Cardiac fibroblast (primary cell): ENCODE results near the gene USP25.

ENCODE experiments used
- DNase-seq, 2 donors: peaks; one replicate each; pipeline versions ENCODE4 v3.0.0 to v3.0.0-alpha.2; 2010; ENCODE audit warnings: low read depth in 2 of 2
- H3K4me3 ChIP-seq, 2 donors: replicated peaks in 1 of 2; 1 replicate in 1 of 2; 2 replicates in 1 of 2; pipeline ENCODE4 v1.5.1; 2011; ENCODE audit warnings: low read depth in 2 of 2, low read length in 2 of 2, mild to moderate bottlenecking in 2 of 2, moderate library complexity in 1 of 2
- TF ChIP-seq, protein P1 (sequence below): IDR thresholded peaks from one replicate; pipeline ENCODE4 v1.5.1; 2011; ENCODE audit warnings: low read depth, mild to moderate bottlenecking, low read length, inconsistent platforms

USP25 gene

DNA sequence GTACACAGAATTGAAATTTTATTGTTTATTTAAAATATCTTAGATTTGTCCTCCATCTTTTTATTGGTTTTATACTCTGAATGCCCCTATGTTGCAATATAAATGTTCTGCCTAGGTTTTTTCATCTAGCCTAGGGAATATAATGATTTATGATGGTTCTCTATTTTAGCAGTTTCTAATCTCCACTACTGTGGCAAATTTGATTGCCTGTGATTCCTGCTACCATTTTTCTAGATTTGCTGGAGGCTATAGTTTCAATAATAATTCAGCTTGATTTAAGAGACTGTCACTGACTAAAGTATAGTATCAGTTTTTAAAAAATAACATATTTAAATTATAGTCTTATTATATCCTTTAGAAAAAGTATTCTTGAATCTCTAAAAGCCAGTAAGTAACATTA is 90.5 kb downstream of the USP25 start:
- DNase-seq: no peak
- TF ChIP-seq, protein P1, sequence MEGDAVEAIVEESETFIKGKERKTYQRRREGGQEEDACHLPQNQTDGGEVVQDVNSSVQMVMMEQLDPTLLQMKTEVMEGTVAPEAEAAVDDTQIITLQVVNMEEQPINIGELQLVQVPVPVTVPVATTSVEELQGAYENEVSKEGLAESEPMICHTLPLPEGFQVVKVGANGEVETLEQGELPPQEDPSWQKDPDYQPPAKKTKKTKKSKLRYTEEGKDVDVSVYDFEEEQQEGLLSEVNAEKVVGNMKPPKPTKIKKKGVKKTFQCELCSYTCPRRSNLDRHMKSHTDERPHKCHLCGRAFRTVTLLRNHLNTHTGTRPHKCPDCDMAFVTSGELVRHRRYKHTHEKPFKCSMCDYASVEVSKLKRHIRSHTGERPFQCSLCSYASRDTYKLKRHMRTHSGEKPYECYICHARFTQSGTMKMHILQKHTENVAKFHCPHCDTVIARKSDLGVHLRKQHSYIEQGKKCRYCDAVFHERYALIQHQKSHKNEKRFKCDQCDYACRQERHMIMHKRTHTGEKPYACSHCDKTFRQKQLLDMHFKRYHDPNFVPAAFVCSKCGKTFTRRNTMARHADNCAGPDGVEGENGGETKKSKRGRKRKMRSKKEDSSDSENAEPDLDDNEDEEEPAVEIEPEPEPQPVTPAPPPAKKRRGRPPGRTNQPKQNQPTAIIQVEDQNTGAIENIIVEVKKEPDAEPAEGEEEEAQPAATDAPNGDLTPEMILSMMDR: no peak
- no peak overlapping the region for H3K4me3 ChIP-seq

DNA sequence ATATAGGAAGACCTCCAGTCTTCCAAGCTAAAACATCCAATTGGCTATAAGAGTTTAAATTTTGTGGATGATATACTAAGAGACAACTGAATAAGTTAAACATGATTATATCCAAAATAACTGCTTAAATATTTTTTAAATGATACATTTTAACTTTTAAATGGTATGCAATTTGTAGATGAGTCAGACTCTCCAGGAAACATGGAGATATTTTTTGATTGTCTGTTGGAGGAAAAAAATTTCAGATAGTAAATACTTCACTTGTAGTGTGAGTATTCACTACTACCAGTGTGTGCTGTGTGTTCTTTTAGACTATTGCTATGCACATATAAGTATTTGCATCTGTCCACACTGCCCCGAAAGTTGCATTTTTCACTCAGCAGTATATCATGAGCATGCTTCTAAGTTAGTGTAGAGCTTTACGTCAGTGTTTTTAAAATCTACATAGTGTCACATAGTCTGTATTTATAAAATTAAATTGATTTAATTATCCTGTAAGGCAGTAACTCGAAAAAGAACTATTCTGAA is 91.1 kb downstream of the USP25 start:
- DNase-seq: peak in 1 of 2 donors; percentile 32
- TF ChIP-seq, protein P1: no peak
- no peak overlapping the region for H3K4me3 ChIP-seq

GRCh38 chr21:15823486-15824150 is 93.8 kb downstream of the USP25 start:
- TF ChIP-seq, protein P1: no peak
- H3K4me3 ChIP-seq: no peak overlapping the region
- no peak for DNase-seq

GRCh38 chr21:15825700-15826099 is 95.9 kb downstream of the USP25 start:
- no peak for DNase-seq
- no peak overlapping the region for H3K4me3 ChIP-seq
- TF ChIP-seq, protein P1: no peak

DNA sequence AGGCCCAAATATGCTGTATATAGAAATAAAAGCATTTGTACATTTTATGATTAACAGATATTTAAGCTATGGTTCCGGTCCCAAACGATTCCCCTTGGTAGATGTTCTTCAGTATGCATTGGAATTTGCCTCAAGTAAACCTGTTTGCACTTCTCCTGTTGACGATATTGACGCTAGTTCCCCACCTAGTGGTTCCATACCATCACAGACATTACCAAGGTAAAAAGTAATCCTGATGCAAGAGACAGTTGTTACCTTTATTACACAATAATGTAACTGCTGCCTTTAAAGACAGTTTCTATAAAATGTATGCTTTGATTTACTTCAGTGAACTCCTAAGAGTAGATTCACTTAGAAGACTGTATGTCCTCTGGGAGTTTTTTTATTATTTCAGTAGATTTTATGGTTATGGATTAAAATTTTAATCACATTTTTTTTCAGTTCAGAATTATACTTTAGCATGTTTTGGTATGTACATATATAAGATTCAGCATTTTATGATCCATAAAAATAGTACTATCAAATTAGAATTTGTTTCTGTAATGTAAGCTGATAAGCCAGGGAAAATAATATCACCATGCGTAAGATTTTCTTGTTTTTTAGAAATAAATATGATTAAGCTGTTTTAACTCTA is 96.5 kb downstream of the USP25 start:
- H3K4me3 ChIP-seq: no peak overlapping the region
- TF ChIP-seq, protein P1: peak; percentile 62
- DNase-seq: peak; percentile 60 to 76

DNA sequence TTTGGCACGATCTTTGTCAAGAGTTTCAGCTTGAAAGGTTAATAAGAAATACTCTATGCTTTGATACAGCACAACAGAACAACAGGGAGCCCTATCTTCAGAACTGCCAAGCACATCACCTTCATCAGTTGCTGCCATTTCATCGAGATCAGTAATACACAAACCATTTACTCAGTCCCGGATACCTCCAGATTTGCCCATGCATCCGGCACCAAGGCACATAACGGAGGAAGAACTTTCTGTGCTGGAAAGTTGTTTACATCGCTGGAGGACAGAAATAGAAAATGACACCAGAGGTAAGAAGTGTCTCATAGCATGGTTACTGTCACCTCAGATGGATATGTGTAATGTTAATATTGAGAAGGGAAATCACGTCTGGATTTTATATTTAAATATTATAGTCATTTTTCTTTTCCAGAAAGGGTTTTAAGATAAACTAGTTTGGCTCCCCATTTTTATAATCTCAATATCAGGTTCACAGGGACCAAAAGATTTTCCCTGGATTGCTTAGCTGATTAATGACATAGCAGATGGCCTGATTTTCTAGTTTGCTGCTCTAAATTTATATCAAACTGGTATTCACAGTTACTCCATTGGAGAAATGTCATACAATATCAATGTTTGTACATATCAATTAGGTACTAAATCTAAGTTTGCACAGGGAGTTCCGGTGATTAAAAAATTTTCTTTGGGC is 97.3 kb downstream of the USP25 start:
- no peak for DNase-seq
- no peak overlapping the region for H3K4me3 ChIP-seq
- TF ChIP-seq, protein P1: no peak
